ENCODE measurements around the gene ITGA3.

DNA sequence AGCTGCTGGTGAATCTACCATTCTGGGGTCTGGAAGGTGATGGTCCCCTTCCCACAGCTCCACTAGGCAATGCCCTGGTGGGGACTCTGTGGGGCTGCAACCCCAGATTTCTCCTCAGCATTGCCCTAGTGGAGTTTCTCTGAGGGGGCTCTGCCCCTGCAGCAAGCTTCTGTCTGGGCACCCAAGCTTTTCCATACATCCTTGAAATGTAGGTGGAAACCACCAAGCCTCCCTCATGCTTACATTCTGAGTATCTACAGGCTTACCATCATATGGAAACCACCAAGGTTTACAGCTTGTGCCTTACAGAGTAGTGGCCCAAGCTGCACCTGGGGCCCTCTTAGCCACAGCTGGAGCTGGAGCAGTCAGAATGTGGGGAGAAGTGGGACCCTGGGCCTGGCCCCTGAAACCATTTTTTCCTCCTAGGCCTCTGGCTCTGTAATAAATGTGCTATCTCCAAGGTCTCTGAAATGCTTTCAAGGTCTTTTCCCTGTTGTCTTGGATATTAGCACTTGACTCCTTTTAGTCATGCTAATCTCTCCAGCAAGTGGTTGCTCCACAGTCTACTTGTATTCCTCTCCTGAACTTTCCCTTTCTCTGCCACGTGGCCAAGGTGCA is 41.3 kb upstream of the ITGA3 start:
- TF ChIP-seq CHD4 (IDR thresholded peaks at IDR 0.05; ENCODE audit: borderline replicate concordance) (no peak), CBX2 (IDR thresholded peaks at IDR 0.05; ENCODE audit: borderline replicate concordance, low read depth) (no peak)

Measured in A549 (cell line).